ENCODE results near the gene PSMB2. TPM values are rescaled to one million over a fixed set of nuclear protein-coding genes. Genes with fewer than 3 reads are reported as not detected.
A peak's percentile ranks its signal among the peaks of the same experiment; 100 is the strongest.

PSMB2 gene
- total RNA-seq, 1 donor from 2014 or later, result 44.1 TPM

DNA sequence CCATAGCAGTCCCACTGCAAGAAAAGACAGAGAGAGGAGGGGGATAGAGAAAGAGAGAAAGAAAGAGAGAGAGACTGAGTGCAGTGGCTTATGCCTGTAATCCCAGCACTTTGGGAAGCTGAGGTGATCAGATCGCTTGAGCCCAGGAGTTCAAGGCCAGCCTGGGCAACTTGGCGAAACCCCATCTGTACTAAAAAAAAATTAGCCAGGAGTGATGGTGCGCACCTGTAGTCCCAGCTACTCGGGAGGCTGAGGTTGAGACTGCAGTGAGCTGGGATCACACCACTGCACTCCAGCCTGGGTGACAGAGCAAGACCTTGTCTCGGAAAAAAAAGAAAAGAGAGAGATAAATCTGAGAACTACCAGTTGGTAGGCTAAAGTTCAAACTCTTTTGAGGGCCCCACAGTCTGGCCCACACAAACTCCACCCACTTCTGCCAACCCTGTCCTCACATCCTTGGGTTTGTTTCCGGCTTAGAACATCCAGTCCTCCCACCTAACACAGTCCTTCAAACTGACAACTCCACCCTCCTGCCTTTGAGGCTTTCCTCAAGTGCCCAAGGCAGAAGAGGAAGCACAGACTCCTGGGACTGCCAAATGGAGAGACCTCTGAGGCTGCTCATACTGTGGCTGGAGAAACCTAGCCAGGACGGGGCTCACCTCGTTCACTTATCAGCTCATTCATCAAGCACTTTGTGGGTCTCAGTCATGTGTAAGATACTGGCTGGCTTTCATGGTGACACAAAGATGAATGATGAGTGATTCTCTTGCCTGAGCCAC is 48.1 kb downstream of the PSMB2 start:
- TF ChIP-seq, protein P1, sequence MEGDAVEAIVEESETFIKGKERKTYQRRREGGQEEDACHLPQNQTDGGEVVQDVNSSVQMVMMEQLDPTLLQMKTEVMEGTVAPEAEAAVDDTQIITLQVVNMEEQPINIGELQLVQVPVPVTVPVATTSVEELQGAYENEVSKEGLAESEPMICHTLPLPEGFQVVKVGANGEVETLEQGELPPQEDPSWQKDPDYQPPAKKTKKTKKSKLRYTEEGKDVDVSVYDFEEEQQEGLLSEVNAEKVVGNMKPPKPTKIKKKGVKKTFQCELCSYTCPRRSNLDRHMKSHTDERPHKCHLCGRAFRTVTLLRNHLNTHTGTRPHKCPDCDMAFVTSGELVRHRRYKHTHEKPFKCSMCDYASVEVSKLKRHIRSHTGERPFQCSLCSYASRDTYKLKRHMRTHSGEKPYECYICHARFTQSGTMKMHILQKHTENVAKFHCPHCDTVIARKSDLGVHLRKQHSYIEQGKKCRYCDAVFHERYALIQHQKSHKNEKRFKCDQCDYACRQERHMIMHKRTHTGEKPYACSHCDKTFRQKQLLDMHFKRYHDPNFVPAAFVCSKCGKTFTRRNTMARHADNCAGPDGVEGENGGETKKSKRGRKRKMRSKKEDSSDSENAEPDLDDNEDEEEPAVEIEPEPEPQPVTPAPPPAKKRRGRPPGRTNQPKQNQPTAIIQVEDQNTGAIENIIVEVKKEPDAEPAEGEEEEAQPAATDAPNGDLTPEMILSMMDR (IDR thresholded peaks at IDR 0.05), result no peak
- no peaks in the 10 kb centered on the region for H3K4me1 ChIP-seq
- no peak overlapping the region for H3K4me3 ChIP-seq
- DNase-seq, result no peak
- ATAC-seq, result peak; percentile 78
- H3K27me3 ChIP-seq, result no peaks in the 10 kb centered on the region
- H3K27ac ChIP-seq, result no peak overlapping the region
- H3K36me3 ChIP-seq, result no peaks in the 10 kb centered on the region
- intact Hi-C loops (cut with DNase I), result no loop called here
- no peaks in the 10 kb centered on the region for H3K9me3 ChIP-seq

DNA sequence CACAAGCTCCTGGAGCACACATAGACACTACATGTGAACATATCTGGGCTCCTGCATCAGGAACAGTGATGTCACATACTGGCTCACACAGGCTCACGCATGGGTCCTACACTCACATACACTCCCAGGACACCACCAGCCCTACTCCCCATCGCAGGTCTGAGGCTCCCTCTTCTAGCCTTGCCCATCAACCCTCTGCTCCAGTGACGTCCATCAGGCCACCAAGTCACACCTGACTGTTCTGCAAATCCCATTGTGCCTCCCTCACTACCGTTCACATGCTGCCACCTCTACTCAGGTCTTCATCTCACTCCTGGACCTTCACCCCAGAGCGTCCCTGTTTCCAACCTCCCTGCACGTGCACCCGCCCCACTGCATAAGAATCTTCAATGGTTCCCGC is 50.1 kb downstream of the PSMB2 start:
- Histone ChIP-seq H3K36me3 (no peaks in the 10 kb centered on the region), H3K9me3 (no peaks in the 10 kb centered on the region), H3K27ac (no peak overlapping the region), H3K27me3 (no peaks in the 10 kb centered on the region), H3K4me3 (no peak overlapping the region), H3K4me1 (no peaks in the 10 kb centered on the region)
- ATAC-seq (no peak), DNase-seq (peak; percentile 25)
- TF ChIP-seq, protein P1 (IDR thresholded peaks at IDR 0.05), result no peak
- intact Hi-C loops (cut with DNase I), result no loop called here

DNA sequence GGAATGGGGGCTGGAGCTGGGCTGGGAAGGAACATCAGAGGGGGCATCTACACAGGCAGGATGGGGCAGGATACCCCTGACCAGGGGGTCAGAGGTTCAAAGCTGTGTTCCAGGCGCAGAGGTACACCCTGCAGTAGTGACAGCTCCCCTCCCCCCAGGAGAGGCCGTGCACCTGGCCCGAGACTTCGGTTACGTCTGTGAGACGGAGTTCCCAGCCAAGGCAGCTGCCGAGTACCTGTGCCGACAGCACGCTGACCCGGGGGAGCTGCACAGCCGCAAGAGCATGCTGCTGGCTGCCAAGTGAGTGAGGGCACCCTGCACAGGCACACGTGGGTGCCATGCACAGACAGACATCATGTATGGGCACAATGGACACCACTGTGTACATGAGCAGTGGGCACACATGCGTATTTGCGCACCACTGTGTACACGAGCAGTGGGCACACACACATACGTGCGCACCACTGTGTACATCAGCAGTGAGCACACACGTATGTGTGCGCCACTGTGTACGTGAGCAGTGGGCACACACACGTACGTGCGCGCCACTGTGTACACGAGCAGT is 50.8 kb downstream of the PSMB2 start:
- Histone ChIP-seq H3K4me3 (no peak overlapping the region), H3K36me3 (no peaks in the 10 kb centered on the region), H3K27me3 (no peaks in the 10 kb centered on the region), H3K27ac (no peak overlapping the region), H3K4me1 (no peaks in the 10 kb centered on the region), H3K9me3 (no peaks in the 10 kb centered on the region)
- DNase-seq, result peak; percentile 41
- intact Hi-C loops (cut with DNase I), result no loop called here
- TF ChIP-seq, protein P1 (IDR thresholded peaks at IDR 0.05), result no peak
- no peak for ATAC-seq

DNA sequence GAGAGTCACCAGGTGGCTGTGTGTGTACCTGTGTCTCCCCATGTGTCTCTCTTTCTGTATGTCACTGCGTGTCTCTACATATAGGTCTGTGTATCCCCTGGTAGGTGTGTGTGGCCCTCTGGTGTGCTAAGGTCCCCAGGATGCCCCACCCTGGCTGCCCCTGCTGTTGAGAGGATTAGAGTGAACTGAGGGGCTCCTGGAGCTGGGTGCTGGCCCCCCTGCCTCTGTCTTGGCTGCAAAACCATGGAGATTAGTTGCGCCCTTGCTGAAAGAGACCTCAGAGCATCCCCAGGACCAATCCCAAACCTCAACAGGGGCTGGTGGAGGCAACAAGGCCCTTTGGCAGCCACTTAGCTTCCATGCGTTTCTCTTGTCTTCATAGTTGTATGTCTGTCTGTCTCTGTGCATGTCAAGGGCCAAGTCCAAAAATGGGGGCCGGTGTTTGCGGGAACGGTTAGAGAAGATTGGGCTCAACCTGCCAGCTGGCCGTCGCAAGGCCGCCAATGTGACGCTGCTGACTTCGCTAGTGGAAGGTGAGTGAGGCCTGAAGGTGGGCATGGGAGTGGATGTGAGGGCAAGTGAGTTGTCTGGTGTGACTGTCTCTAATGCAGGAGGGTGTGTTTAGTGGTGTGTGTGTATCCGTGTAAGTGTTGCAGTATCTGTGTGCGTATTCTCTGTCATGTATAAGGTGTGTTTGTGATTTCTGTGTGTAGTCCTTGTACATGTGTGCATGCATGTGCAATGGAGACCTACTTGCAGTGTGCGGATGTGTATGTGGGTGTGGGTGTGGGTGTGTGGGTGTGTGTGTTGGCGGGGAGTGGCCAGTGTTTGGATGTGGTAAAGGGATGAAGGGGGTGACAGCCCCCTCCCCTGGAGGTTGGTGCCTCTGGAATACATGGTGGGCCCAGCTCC is 51.6 kb downstream of the PSMB2 start:
- Histone ChIP-seq H3K27ac (no peak overlapping the region), H3K9me3 (no peaks in the 10 kb centered on the region), H3K4me1 (no peaks in the 10 kb centered on the region), H3K36me3 (no peaks in the 10 kb centered on the region), H3K27me3 (no peaks in the 10 kb centered on the region), H3K4me3 (no peak overlapping the region)
- intact Hi-C loops (cut with DNase I), result no loop called here
- TF ChIP-seq, protein P1 (IDR thresholded peaks at IDR 0.05), result no peak
- ATAC-seq (no peak), DNase-seq (peak; percentile 55)

DNA sequence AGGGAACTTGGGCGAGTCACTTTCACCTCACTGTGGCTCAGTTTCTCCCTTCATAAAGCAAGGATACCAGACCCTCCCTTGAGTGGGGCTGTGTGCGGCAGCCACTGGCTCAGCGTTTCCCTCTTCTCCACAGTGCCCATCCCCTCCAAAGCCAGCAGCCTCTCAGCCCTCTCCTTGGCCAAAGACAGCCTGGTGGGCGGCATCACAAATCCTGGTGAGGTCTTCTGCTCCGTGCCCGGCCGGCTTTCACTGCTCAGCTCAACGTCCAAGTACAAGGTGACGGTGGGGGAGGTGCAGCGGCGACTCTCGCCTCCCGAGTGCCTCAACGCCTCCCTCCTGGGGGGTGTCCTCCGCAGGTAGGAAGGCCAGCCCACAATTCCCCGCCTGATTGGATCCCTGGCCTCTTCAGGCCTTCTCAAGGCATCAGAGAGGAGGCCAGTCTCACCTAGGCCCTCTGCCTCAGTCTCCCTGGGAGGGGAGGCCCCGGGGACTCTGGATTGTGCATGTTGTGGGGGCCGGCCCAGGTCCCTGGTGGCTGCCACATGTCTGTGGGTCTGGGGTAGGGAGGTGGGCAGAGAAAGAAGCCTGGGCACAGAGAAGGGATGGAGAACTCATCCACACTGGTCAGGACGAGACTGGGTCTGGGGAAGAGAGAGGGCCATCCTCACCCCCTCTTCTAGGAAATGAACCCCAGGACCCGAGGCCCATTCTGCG is 53.0 kb downstream of the PSMB2 start:
- Histone ChIP-seq H3K36me3 (no peaks in the 10 kb centered on the region), H3K27me3 (no peaks in the 10 kb centered on the region), H3K9me3 (no peaks in the 10 kb centered on the region), H3K4me3 (no peak overlapping the region), H3K4me1 (no peaks in the 10 kb centered on the region), H3K27ac (no peak overlapping the region)
- DNase-seq (peak; percentile 53), ATAC-seq (no peak)
- TF ChIP-seq, protein P1 (IDR thresholded peaks at IDR 0.05), result no peak
- intact Hi-C loops (cut with DNase I), result no loop called here
